HUES64 (cell line): ENCODE data around the gene IFT122.
A peak's percentile ranks its signal among the peaks of the same experiment; 100 is the strongest.

Experiments
- H3K27ac ChIP-seq: 2 replicates; pipeline ENCODE4 v1.7.0; 2013; ENCODE audit warnings: low read depth, low read length, inconsistent platforms
- H3K27me3 ChIP-seq: 2 replicates; pipeline ENCODE4 v1.6.1; 2013; ENCODE audit warnings: mild to moderate bottlenecking, low read length; ENCODE audit not compliant: insufficient read depth
- H3K36me3 ChIP-seq: 2 replicates; pipeline ENCODE4 v1.6.1; 2013; ENCODE audit warnings: mild to moderate bottlenecking, low read length; ENCODE audit not compliant: insufficient read depth
- H3K4me1 ChIP-seq: 2 replicates; pipeline ENCODE4 v1.6.1; 2013; ENCODE audit warnings: mild to moderate bottlenecking, low read length, moderate library complexity; ENCODE audit not compliant: insufficient read depth
- H3K4me3 ChIP-seq: 2 replicates; pipeline ENCODE4 v1.5.1; 2013; ENCODE audit warnings: mild to moderate bottlenecking, low read length, moderate library complexity
- H3K9ac ChIP-seq: 2 replicates; pipeline ENCODE4 v1.6.1; 2013; ENCODE audit warnings: mild to moderate bottlenecking, low read depth, low read length
- H3K9me3 ChIP-seq: 2 replicates; pipeline ENCODE4 v1.6.1; 2013; ENCODE audit warnings: low read depth, low read length; ENCODE audit not compliant: insufficient read depth
- WGBS: fragments of 150-250, 120-280 bp; methylation state at CpG from one replicate; pipeline ENCODE4 v1.1.7; 2013; ENCODE audit warnings: missing lambda C conversion rate; 5-methylcytosine and 5-hydroxymethylcytosine counted together

Gene IFT122

GRCh38 chr3:129530821-129531220 is 90.8 kb downstream of the IFT122 start:
- no peaks in the 10 kb centered on the region for H3K27me3 ChIP-seq
- H3K9ac ChIP-seq = no peak overlapping the region
- peaks cover 11% of the 10 kb centered on the region for H3K4me1 ChIP-seq
- no peak overlapping the region for H3K4me3 ChIP-seq
- 91% methylated on average over 13 of the region's 13 CpGs for WGBS
- H3K36me3 ChIP-seq = no peaks in the 10 kb centered on the region
- no peaks in the 10 kb centered on the region for H3K9me3 ChIP-seq
- peak overlapping the region; percentile 34; the same call in 1 of the 2 replicates for H3K27ac ChIP-seq

GRCh38 chr3:129531699-129532098 is 91.7 kb downstream of the IFT122 start:
- Histone ChIP-seq H3K27me3 (no peaks in the 10 kb centered on the region), H3K27ac (no peak overlapping the region), H3K9me3 (no peaks in the 10 kb centered on the region), H3K4me3 (no peak overlapping the region), H3K9ac (no peak overlapping the region), H3K36me3 (no peaks in the 10 kb centered on the region), H3K4me1 (peaks cover 11% of the 10 kb centered on the region)
- WGBS = 95% methylated on average over 11 of the region's 11 CpGs

GRCh38 chr3:129532261-129532660 is 92.2 kb downstream of the IFT122 start:
- Histone ChIP-seq H3K4me1 (peaks cover 11% of the 10 kb centered on the region), H3K9ac (no peak overlapping the region), H3K4me3 (no peak overlapping the region), H3K36me3 (no peaks in the 10 kb centered on the region), H3K9me3 (no peaks in the 10 kb centered on the region), H3K27me3 (no peaks in the 10 kb centered on the region), H3K27ac (no peak overlapping the region)
- WGBS = 96% methylated on average over 20 of the region's 20 CpGs

GRCh38 chr3:129533406-129533805 is 93.4 kb downstream of the IFT122 start:
- H3K4me3 ChIP-seq = no peak overlapping the region
- H3K9me3 ChIP-seq = no peaks in the 10 kb centered on the region
- peaks cover 11% of the 10 kb centered on the region for H3K4me1 ChIP-seq
- no peaks in the 10 kb centered on the region for H3K27me3 ChIP-seq
- 95% methylated on average over 16 of the region's 16 CpGs for WGBS
- H3K9ac ChIP-seq = no peak overlapping the region
- H3K36me3 ChIP-seq = no peaks in the 10 kb centered on the region
- no peak overlapping the region for H3K27ac ChIP-seq

GRCh38 chr3:129534428-129535027 is 94.5 kb downstream of the IFT122 start:
- WGBS = 43% methylated on average over 4 of the region's 4 CpGs
- Histone ChIP-seq H3K4me3 (no peak overlapping the region), H3K4me1 (peaks cover 16% of the 10 kb centered on the region), H3K27me3 (no peaks in the 10 kb centered on the region), H3K9ac (no peak overlapping the region), H3K27ac (peak overlapping the region; percentile 57; the same call in 1 of the 2 replicates), H3K9me3 (no peaks in the 10 kb centered on the region), H3K36me3 (no peaks in the 10 kb centered on the region)

- H3K4me3 ChIP-seq = no peak overlapping the region
- no peaks in the 10 kb centered on the region for H3K27me3 ChIP-seq
- no peaks in the 10 kb centered on the region for H3K9me3 ChIP-seq
- H3K9ac ChIP-seq = no peak overlapping the region
- 89% methylated on average over 1 of the region's 1 CpG for WGBS
- H3K36me3 ChIP-seq = no peaks in the 10 kb centered on the region
- H3K27ac ChIP-seq = peak overlapping the region; percentile 57; the same call in 1 of the 2 replicates
- peaks cover 13% of the 10 kb centered on the region for H3K4me1 ChIP-seq
Observed at GRCh38 chr3:129535075-129535474, 95.1 kb downstream of the IFT122 start.

GRCh38 chr3:129536374-129536667 is 96.3 kb downstream of the IFT122 start:
- no peaks in the 10 kb centered on the region for H3K27me3 ChIP-seq
- no peak overlapping the region for H3K9ac ChIP-seq
- H3K9me3 ChIP-seq = no peaks in the 10 kb centered on the region
- H3K36me3 ChIP-seq = no peaks in the 10 kb centered on the region
- H3K27ac ChIP-seq = no peak overlapping the region
- 77% methylated on average over 2 of the region's 2 CpGs for WGBS
- no peak overlapping the region for H3K4me3 ChIP-seq
- H3K4me1 ChIP-seq = peaks cover 5% of the 10 kb centered on the region

GRCh38 chr3:129536804-129537203 is 96.8 kb downstream of the IFT122 start:
- WGBS = 63% methylated on average over 3 of the region's 3 CpGs

GRCh38 chr3:129539206-129539605 is 99.2 kb downstream of the IFT122 start:
- no peaks in the 10 kb centered on the region for H3K36me3 ChIP-seq
- peaks cover 5% of the 10 kb centered on the region for H3K4me1 ChIP-seq
- H3K27ac ChIP-seq = no peak overlapping the region
- 78% methylated on average over 8 of the region's 8 CpGs for WGBS
- H3K9me3 ChIP-seq = no peaks in the 10 kb centered on the region
- H3K27me3 ChIP-seq = no peaks in the 10 kb centered on the region
- no peak overlapping the region for H3K9ac ChIP-seq
- no peak overlapping the region for H3K4me3 ChIP-seq

More at GRCh38 chr3:129536804-129537203, 96.8 kb downstream of the IFT122 start:
- H3K4me1 ChIP-seq = peaks cover 5% of the 10 kb centered on the region
- no peaks in the 10 kb centered on the region for H3K27me3 ChIP-seq
- no peaks in the 10 kb centered on the region for H3K9me3 ChIP-seq
- no peaks in the 10 kb centered on the region for H3K36me3 ChIP-seq
- no peak overlapping the region for H3K4me3 ChIP-seq
- no peak overlapping the region for H3K27ac ChIP-seq
- H3K9ac ChIP-seq = no peak overlapping the region

GRCh38 chr3:129540776-129541516 is 100.9 kb downstream of the IFT122 start:
- Histone ChIP-seq H3K36me3 (no peaks in the 10 kb centered on the region), H3K4me3 (no peak overlapping the region), H3K9ac (no peak overlapping the region), H3K9me3 (no peaks in the 10 kb centered on the region), H3K4me1 (peaks cover 5% of the 10 kb centered on the region), H3K27me3 (no peaks in the 10 kb centered on the region), H3K27ac (no peak overlapping the region)
- 91% methylated on average over 10 of the region's 11 CpGs for WGBS

- WGBS = 94% methylated on average over 5 of the region's 5 CpGs
Observed at GRCh38 chr3:129542747-129543146, 102.7 kb downstream of the IFT122 start.

More at GRCh38 chr3:129542747-129543146, 102.7 kb downstream of the IFT122 start:
- Histone ChIP-seq H3K27me3 (no peaks in the 10 kb centered on the region), H3K36me3 (no peaks in the 10 kb centered on the region), H3K4me1 (peaks cover 5% of the 10 kb centered on the region), H3K4me3 (no peak overlapping the region), H3K27ac (no peak overlapping the region), H3K9me3 (no peaks in the 10 kb centered on the region), H3K9ac (no peak overlapping the region)
